ENCODE results near the gene DYRK2.
"Not testable (repeated sequence)": the region's sequence is repeated elsewhere in the genome, so short reads cannot be mapped to it uniquely, and the experiment has no call there.

The DYRK2 gene

DNA sequence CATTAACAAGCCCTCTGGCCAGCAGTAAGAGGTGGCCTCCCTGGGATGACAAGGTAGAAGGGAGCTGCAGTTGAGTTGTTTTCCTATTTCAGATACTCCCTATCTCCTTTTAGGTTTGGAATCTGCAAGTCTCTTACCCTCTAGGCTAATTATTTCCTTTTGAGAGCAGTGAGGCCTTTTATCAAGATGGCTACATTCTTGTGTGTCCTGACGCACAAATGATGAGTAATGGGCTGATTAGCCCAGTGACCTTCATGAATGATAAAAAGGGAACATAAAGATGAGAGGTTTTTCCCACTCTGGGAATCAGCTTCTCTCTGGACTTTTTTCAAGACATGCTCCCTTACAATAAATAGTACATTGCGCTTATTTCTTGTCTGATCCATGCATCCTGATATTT, 22.9 kb downstream of the DYRK2 start:
- no peak for DNase-seq (ENCODE audit: low read depth)

DNA sequence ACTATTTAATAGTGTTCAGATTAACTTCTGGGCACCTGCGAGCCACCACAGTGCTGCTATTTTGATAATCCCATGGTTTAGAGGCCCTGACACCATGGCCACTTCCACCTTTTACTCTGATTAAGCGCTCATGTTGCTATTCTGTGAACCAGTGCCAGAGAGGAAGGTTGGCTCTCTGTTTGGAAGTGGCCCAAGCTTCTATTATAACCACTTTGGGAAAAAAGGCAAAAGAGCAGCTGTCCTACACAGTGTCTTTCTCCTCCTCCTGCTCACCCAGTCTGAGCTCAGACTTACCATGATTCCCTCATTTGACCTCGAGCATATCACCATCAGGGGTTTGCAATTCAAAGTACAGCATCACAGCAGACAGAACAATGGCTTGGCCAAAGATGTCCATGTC, 23.3 kb downstream of the DYRK2 start:
- DNase-seq (ENCODE audit: low read depth), result no peak

DNA sequence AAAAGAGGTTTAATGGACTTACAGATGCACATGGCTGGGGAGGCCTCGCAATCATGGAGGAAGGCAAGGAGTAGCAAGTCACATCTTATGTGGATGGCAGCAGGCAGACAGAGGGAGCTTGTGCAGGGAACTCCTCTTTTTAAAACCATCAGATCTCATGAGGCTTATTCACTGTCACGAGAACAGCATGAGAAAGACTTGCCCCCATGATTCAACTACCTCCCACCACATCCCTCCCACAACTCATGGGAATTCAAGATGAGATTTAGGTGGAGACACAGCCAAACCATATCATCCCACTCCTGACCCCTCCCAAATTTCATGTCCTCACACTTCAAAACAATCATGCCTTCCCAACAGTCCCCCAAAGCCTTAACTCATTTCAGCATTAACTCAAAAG, 24.0 kb downstream of the DYRK2 start:
- DNase-seq (ENCODE audit: low read depth), result not testable (repeated sequence)

DNA sequence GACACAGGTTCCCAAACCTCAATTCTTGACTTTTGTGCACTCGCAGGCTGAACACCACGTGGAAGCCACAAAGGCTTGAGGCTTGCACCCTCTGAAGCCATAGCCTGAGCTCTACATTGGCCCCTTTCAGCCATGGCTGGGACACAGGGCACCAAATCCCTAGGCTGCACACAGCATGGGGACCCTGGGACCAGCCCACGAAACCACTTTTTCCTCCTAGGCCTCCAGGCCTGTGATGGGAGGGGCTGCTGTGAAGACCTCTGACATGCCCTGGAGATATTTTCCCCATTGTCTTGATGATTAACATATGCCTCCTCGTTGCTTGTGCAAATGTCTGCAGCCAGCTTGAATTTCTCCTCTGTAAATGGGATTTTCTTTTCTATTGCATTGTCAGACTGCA, 25.0 kb downstream of the DYRK2 start:
- not testable (repeated sequence) for DNase-seq (ENCODE audit: low read depth)

DNA sequence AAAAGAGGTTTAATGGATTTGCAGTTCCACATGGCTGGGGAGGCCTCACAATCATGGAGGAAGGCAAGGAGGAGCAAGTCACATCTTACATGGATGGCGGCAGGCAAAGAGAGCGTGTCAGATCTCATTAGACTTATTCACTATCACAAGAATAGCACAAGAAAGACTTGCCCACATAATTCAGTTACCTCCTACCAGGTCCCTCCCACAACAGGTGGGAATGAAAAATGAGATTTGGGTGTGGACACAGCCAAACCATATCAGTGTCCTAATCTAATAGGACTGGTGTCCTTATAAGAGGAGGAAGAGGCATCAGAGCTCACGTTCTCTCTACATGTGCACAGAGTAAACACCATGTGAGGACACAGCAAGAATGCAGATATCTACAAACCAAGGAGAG, 25.9 kb downstream of the DYRK2 start:
- DNase-seq (ENCODE audit: low read depth), result no peak

DNA sequence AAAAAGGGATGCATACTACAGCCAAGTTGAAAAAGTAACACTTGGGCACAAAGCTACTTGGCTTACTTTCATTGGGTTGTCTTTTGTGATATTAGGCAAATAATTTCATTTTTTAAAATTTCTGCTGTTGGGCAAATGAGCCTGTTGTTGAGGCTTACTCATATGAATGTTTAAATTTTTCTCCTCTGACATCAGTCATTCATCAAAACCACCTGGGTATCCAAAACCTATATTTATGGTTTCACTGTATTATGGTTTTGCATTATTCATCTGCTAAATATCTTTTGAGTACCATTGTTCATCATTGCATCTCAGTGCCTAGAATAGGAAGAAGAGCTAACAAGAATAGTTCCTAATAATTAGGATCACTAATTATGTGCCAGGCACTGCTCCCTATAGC, 28.1 kb downstream of the DYRK2 start:
- DNase-seq (ENCODE audit: low read depth), result no peak

DNA sequence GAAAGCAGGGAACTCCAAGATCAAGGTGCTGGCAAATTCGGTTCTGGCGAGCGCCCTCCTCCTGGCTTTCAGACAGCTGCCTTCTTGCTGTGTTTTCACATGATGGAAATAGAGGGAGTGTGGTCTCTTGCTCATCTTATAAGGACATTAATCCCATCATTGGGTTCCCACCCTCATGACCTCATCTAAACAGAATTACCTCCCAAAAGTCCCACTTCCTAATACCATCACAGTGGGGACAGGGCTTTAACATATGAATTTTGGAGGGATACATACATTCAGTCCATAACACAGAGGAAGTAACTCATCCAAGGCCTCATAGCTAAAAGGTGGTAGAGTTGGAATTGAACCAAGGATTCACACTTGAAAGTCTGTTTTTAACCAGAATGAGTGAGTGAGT, 28.6 kb downstream of the DYRK2 start:
- DNase-seq (ENCODE audit: low read depth), result no peak

DNA sequence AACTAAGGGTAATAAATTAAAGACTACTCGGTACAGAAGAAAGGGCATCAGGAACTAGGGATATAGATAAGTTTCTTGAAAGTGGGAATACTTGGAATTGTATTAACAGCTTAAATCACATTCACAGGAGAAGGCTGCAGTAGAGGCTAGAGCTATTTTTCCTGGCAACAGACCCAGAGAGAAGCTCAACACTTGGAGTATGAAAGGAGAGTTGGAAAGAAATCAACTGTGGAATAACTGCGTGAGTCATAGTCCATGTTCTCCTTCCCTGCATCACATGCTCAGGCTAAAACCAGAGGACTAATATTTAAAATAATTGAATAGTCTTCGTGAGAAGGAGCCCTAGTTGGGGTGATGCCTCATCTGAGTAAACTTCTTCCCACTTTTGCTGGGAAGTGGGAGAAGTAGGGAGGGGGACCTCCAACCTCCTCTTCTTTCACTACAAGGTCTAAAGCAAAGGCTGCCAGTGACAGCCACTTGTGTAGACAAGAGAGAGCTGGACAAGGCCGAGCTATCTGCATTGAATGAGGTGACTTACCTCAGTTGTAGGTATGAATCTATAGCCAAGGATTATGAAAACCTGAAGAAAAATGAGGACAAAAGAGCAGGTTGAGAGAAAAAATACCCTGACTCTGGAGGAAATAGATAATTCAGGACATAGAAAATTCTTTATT, 32.7 kb downstream of the DYRK2 start:
- DNase-seq (ENCODE audit: low read depth), result no peak

DNA sequence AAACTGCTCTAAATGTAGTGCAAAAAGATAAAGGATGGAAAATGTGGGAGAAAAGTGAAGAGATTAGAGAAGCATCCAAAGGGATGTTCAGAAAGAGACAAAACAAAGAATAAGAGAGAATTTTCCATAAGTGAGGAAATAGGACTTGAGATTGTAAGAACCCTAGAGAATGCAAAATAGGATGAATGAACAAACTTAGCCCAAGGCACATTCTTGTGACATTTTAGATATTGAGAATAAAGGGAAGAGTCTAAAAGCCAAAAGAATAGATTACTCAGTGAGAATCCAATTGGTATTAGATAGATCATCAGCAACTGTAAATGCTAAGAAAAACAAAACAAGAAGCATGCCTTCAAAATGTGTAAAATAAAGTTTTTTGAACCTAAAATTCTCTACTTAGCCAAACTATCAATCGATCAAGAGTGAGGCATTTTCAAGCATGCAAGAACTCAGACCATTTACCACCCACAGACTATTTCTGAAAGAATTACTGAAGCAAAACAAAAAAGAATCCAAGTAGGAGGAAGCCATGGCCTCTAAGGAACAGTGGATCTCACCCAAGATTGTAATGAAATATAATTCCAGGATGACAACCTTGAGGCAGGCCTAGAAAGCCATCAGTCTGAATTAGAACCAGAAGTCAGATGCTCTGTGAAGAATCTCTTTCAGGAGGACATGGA, 33.5 kb downstream of the DYRK2 start:
- DNase-seq (ENCODE audit: low read depth), result no peak

DNA sequence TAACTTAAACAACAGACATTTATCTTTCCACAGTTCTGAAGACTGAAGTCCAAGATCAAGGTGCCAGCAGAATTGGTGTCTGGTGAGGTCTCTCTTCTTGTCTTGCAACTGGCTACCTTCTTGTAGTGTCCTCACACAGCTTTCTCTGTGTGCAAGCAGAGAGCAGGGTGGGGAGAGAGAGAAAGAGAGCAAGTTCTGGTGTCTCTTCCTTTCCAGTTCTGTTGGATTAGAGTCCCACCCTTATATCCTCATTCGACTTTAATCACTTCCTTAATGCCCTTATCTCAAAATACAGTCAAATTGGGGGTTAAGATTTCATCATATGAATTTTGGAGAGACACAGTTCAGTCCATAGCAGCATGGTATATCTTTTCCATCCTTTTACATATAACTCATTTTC, 40.8 kb downstream of the DYRK2 start:
- no peak for DNase-seq (ENCODE audit: low read depth)

DNA sequence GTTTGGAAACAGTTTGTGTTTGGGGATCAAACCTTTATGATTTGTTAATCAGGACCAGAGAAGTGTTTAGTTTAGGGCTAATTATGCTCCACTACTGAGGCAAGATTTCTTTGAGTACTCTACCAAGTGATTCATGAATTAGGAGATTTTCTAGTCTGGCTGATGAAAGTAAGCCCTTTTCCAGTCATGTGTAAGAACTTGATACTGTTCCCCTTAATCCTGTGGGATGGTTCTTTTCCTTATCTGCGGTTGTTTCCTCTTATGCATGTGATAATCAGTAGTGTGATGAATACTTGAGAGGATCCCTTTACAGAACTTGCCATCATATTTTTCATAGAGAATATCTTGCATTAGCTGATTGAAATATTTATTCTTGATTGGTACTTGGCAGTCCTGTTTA, 42.1 kb downstream of the DYRK2 start:
- no peak for DNase-seq (ENCODE audit: low read depth)

DNA sequence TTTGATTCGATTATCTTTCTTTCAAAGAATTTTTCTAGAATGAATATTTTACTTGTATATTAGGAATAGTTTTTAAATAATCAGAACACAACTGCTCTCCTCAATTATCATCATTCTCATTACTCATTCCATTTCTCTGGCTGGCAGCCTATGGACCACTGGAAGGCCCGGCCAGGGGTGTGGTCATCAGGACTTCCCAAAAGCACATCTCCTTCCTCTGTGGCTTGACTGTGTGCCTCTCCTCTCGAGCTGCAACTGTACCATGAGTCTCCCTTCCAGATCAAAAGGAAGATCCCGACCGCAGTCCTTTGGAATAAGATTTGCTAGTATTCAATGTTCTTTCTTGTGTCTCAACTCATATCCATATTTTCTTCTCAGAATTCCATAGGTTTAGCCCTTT, 42.7 kb downstream of the DYRK2 start:
- no peak for DNase-seq (ENCODE audit: low read depth)

DNA sequence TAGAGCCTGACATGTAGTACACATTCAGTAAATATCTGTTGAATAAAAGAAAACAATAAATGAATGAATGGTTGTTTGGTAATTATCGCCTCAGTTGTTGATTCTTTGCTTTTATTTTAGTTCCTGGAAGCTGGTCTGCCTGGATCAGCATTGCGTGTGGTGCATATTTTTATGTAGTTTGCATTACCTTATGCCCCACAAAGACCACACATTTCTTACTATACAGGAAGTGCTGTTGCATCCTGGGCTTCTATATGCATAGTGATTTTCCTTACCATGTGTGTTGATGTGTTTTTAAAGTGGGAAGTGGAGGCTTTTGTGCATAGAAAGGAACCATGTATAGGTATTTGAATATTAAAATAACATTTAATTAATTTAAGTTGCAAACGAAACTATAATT, 43.6 kb downstream of the DYRK2 start:
- no peak for DNase-seq (ENCODE audit: low read depth)

DNA sequence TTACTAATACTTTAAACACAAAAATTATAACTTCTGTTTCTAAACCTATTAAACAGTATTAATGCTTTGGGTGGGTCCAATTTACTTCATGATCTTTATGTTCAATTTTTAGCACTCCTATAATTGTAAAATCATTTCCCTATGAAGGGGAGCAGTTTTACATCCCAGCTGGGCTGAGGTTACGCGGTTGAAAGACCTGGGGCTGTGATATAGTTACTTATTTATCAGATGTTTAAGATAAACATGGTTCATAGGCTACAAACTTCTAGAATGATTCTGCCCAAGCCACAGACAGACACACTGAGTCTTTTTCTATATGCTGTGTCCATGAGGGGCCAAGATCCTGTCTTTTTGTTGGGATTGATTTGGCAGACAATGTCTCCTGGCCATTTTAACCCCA, 44.4 kb downstream of the DYRK2 start:
- no peak for DNase-seq (ENCODE audit: low read depth)

DNA sequence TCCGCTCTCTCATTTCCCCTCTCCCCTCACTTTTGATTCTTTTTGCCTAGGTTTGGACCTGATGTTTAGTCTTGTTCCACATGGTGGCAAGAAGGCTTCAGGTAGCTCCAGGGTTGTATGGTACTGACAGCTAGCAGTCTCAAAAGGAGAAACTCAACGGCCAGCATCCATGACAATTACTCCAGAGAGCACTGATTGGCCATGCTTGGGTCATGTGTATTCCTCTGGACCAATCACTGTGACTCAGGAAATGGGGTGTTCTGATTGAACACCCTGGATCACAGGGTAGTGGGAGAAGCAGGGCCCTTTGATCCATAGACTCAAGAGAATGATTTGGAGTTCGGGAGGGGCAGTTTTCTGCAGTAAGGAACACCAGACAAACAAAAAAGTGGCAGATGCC, 45.3 kb downstream of the DYRK2 start:
- DNase-seq (ENCODE audit: low read depth), result no peak

DNA sequence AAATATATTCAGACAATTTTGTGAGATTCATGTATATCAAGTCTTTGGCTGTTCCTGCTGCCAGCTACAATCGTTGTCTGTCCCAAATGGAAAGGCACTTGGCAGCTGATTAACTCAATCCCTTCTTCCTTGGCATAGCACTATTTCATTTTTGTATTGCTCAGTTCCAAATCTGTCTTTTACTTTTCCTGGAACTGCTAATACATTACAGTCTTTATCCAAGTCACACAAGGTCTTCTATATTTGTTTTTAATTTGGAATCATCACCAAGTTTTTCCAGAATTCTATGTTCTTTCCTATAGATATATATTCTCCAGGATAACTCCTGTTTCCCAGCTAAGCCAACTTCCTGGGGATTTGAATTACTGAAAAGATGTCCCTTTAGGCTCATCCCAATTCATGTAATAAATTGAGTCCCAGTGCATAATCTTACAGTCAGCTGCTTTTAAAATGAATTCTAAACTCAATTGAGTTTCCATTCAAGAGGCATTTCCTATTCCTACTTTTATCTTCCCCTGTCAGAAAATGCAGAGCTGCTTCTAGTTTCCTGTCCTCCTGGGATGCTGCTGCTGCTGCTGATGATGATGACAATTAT, 45.9 kb downstream of the DYRK2 start:
- no peak for DNase-seq (ENCODE audit: low read depth)

DNA sequence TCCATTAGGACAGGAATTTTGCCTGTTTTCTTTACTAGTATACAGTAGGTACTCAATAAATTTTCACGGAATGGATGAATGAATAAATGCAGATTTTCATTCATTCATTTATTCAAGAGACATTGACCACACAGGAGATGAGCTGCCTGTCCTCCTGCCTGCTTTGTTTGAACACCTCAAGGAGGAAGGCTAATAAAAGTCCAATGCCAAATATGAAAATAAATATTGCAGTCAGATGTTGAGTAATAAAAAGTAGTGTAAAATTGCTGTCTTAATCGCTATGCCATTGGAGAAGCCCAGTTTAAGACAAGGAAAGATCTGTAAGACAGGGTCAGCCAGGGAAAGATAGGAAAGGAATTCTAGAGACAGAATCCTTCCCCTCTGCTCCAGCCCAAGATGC, 47.4 kb downstream of the DYRK2 start:
- DNase-seq (ENCODE audit: low read depth), result no peak

DNA sequence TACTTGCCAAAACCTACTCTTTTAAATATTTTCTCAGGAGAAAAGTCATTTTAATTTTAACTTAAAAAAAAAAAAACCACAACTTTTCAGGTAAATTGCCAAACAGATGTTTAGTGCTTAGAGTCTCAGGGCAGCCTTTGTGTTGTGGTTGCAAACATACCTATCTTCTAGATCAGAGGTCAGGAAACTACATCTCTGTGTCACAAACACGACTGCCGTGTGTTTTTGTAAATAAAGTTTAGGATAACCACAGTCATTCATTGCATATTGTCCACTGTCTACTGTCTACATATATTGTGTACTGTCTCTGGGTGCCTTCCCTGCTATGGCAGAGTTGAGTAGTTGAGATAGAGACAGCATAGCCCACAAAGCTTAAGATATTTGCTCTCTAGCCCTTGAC, 48.9 kb downstream of the DYRK2 start:
- no peak for DNase-seq (ENCODE audit: low read depth)

DNA sequence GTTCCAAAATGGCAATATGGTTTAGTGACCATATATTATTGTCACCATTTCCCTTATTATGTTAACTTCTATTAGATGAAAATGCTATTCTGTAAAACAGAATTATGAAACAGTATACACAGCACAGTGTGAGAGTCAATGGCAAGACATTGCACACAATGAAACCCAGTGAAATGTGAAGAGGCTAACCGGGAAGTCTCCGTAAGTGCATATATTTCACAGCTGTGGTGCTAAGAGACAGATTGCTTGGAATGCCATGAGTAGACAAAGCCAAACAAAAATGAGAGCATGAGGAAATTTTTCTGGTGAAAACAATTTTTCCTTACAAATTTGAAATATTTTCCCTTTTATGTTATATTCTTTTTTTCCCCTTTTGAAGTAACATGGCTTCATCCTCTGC, 49.4 kb downstream of the DYRK2 start:
- no peak for DNase-seq (ENCODE audit: low read depth)

DNA sequence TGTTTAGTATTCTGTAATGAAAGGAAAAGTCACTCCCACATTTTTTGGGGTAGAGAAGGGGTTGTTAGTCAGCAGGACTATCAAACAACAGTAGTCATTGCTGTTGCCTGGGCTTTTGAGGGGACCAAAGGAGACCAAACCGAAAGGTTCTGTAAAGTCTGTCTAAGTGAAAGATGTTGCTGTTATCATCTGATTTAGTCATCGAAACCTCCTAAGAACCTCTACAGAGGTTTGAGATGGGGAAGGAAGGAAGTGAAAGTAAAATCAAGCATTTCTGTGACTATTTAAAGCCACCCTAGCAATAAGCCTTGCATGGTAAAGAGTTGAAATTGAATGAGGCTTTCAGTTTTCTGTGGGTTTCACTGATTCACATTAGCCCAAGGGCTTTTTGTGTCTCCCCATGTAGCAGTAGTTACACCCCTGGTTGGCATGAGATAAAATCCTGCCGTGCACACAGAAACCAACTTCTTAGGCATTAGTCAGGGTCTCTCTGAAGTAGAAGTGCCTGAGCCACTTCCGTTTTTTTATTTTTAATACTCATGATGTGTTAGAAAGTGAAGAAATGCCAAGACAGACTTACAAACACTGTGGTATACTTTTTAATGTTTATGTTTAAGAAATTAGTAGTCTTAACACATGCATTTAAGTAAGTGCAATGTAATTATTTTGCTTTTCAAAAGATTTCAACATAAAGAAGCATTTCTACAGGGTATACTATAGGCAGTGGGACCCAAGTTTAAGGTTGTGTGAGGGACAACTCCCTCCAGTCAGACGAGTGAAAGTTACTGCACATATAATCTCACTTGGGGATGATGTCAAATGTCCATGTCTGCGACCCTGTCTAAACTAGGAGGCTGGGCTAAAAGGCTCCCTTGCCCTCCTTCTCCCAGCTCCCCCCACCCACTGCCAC, 50.4 kb downstream of the DYRK2 start:
- no peak for DNase-seq (ENCODE audit: low read depth)

DNA sequence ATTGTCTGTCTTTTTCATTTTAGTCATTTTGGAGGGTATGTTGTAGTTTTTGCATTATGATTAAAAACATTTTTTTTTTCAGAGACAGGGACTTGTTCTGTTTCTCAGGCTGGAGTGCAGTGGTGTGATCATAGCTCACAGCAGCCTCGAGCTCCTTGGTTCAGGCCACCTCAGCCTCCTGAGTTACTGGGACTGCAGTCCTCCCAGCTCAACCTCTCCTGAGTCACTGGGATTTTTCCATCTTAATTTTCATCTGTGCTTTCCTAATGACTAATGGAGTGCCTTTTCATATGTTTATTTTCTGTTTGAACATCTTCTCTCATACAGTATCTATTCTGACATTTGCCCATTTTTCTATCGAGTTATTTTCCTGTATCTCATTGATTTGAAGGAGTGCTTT, 52.6 kb downstream of the DYRK2 start:
- DNase-seq (ENCODE audit: low read depth), result no peak

DNA sequence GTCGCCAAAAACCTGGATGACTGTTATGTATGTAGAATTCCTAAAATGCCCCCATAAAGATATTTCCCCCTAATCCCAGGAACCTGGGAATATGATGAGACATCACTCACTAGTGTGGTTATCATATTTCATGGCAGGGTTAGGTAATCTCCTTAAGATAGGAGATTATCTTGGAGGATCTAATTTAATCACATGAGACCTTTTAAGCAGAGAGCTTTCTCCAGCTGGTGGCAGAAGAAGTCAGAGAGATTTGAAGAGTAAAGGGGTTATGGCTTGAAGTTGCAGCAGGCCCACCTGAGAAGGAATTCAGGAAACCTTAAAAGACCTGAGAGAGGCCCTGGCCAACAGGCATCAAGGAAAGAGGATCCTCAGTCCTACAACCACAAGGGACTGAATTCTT, 53.6 kb downstream of the DYRK2 start:
- DNase-seq (ENCODE audit: low read depth), result no peak

DNA sequence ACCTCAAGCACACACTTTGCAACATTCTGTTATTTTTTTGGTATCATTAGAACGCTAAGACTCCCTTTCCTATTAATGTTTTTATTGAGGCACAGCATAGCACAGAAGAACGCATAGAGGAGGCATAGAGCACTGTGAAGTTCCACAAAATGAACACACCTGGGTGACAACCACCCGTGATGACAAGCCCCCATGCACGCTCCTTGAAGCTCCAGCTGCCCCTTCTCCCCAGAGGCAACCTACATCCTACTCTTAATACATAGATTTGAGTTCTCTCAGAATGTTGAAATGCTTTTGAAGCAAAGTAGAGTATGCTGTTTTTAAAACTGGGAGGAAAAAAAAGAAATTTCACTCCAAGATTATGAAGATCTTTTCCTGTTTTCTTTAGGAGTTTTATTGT, 55.5 kb downstream of the DYRK2 start:
- DNase-seq (ENCODE audit: low read depth), result no peak
